H1 (cell line): Measurements from ENCODE around the gene GLRX. TPM values are rescaled to one million over a fixed set of nuclear protein-coding genes. Genes with fewer than 3 reads are reported as not detected.

Experiments
- BRCA1 ChIP-seq: IDR thresholded peaks from 2 replicates; pipeline ENCODE4 v1.6.1; 2012; ENCODE audit warnings: low read depth, low read length, improper control_type of control experiment
- PHF8 ChIP-seq: fragments of 200-600 bp; sonication (generic); conservative IDR thresholded peaks from 2 replicates; pipeline ENCODE4 v1.7.1; 2012; ENCODE audit warnings: low read depth, mild to moderate bottlenecking, inconsistent platforms, low read length, moderate library complexity
- polyA plus RNA-seq, 7 experiments: library from polyadenylated mRNA; depleted of rRNA in 3 of 7; stranded (reverse) in 5 of 7; unstranded in 2 of 7; fragments of >200 nt in 5 of 7; fragments of 200-250 nt in 2 of 7; gene quantifications; 1 replicate in 5 of 7; 2 replicates in 1 of 7; 4 replicates in 1 of 7; pipeline versions ENCODE4 v1.2.1 to v1.2.3, GENCODE V29; 2011 to 2013; ENCODE audit warnings: missing spikeins in 2 of 7, mixed read lengths in 2 of 7
- total RNA-seq: library from RNA; stranded (reverse); fragmentation: NEBNext Ultra II Directional; extraction: Animal tissue kit (Norgen Biotek cat#: 25700); gene quantifications from 2 replicates; pipeline ENCODE4 v1.2.1, GENCODE V29; 2021
- TF ChIP-seq, protein P1 (sequence below): IDR thresholded peaks from 2 replicates; pipeline ENCODE4 v1.6.1; 2011; ENCODE audit warnings: low read length, improper control_type of control experiment
- TF ChIP-seq, protein P2 (sequence below): IDR thresholded peaks from 2 replicates; pipeline ENCODE4 v1.6.1; 2012; ENCODE audit warnings: inconsistent platforms
- TF ChIP-seq, protein P3 (sequence below): IDR thresholded peaks from 2 replicates; pipeline ENCODE4 v1.6.1; 2012; ENCODE audit warnings: inconsistent platforms

The GLRX gene
- total and polyA plus RNA-seq, 2 of the 8 experiments (the other 6 are each of a cell fraction or from before 2014, with no cell fraction given), result 22.9 to 31.2 TPM

DNA sequence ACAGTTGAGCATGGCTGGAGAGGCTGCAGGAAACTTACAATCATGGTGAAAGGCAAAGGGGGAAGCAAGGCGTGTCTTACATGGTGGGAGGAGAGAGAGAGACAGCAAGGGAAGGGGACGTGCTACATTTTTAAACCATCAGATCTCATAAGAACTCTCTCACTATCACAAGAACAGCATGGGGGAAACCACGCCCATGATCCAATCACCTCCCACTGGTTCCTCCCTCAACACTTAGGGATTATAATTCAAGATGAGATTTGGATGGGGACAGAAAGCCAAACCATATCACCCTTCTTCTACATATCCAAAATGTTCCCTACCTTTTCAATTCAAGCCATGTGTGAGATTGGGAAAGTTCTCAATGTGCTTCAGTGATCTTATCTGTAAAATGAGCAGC is 22.9 kb upstream of the GLRX start (continued):
- TF ChIP-seq PHF8, result no peak
- TF ChIP-seq BRCA1, result no peak
- TF ChIP-seq, protein P1, sequence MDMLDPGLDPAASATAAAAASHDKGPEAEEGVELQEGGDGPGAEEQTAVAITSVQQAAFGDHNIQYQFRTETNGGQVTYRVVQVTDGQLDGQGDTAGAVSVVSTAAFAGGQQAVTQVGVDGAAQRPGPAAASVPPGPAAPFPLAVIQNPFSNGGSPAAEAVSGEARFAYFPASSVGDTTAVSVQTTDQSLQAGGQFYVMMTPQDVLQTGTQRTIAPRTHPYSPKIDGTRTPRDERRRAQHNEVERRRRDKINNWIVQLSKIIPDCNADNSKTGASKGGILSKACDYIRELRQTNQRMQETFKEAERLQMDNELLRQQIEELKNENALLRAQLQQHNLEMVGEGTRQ, result no peak
- TF ChIP-seq, protein P2, sequence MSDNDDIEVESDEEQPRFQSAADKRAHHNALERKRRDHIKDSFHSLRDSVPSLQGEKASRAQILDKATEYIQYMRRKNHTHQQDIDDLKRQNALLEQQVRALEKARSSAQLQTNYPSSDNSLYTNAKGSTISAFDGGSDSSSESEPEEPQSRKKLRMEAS, result no peak
- TF ChIP-seq, protein P3, sequence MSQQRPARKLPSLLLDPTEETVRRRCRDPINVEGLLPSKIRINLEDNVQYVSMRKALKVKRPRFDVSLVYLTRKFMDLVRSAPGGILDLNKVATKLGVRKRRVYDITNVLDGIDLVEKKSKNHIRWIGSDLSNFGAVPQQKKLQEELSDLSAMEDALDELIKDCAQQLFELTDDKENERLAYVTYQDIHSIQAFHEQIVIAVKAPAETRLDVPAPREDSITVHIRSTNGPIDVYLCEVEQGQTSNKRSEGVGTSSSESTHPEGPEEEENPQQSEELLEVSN, result no peak
